ENCODE measurements around the gene SPTLC3.

Gene SPTLC3

DNA sequence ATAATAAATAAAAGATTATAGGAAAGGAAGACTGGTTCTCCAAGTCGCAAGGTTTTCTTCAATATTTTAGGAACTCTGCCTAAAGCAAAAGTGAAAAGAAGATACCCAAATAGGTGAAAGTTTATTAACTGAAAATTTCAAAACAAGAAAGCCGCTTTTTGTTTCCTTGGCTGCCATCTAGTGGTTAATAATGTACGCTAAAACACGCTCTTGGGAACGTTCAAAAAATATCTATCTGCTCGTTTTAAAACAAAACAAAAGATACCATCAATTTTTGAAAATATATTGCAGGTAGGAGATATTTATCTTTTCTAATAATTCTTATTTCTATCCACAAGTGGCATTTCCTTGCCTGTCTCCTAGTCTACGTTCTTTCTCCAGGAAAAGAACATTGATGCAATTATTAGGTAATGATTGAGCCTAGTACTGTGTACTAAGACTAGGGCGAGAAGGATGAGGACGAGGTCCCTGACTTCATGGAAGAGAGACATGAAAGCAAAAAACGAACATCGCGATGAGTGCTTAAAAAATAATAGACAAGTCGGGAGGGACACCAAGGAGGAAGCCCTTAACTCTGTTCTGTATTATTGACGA, 97.2 kb downstream of the SPTLC3 start:
- peak; percentile 56 for DNase-seq (ENCODE audit: low read depth)

DNA sequence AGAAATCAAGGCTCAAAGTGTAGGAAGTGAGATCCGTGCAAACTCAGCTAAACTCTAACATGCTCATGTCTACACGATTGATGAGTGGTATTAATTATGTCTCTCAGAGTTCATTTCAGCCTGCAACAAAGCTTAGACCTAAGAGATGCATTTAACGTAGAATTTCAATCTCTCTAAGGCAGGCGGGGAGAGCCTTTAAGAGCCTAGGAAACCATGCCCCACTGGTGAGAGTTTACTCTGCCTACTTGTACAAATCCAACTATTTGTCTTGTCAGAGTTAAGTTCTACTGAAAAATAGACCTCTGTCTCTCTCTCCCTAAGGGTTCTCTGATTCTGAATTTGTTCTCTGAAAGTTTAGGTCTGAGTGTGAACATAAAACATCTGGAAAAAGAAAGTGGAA, 100.9 kb downstream of the SPTLC3 start:
- no peak for DNase-seq (ENCODE audit: low read depth)
- TF ChIP-seq, protein P1, sequence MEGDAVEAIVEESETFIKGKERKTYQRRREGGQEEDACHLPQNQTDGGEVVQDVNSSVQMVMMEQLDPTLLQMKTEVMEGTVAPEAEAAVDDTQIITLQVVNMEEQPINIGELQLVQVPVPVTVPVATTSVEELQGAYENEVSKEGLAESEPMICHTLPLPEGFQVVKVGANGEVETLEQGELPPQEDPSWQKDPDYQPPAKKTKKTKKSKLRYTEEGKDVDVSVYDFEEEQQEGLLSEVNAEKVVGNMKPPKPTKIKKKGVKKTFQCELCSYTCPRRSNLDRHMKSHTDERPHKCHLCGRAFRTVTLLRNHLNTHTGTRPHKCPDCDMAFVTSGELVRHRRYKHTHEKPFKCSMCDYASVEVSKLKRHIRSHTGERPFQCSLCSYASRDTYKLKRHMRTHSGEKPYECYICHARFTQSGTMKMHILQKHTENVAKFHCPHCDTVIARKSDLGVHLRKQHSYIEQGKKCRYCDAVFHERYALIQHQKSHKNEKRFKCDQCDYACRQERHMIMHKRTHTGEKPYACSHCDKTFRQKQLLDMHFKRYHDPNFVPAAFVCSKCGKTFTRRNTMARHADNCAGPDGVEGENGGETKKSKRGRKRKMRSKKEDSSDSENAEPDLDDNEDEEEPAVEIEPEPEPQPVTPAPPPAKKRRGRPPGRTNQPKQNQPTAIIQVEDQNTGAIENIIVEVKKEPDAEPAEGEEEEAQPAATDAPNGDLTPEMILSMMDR (conservative IDR thresholded peaks at IDR 0.05; ENCODE audit: control insufficient read depth, insufficient read depth, low read depth, low read length): no peak
- no peak overlapping the region for H3K4me3 ChIP-seq (ENCODE audit: control insufficient read depth, low read depth, low read length)

More for the DNA sequence above, 97.2 kb downstream of the SPTLC3 start:
- H3K4me3 ChIP-seq (ENCODE audit: control insufficient read depth, low read depth, low read length): no peak overlapping the region
- TF ChIP-seq, protein P1 (conservative IDR thresholded peaks at IDR 0.05; ENCODE audit: control insufficient read depth, insufficient read depth, low read depth, low read length): peak; percentile 66

DNA sequence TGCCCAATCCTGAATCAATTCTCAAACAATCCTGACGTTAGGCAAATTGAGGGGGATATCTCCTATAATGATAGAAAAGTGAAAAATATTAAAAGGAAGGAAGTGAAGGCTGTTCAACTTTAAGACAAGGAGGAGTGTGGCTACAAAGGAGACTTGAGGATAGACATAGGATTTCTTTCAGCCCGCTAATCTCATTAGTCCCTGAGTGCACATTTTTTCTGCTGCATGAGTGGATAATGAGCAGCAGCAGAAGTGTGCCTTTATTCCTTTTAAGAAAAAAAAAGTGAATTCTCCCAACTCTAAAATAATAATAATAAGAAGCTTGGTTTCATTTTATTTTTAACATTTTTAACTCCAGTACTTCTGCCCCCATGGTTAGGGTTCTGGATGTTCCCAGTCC, 102.0 kb downstream of the SPTLC3 start:
- TF ChIP-seq, protein P1 (conservative IDR thresholded peaks at IDR 0.05; ENCODE audit: control insufficient read depth, insufficient read depth, low read depth, low read length): no peak
- H3K4me3 ChIP-seq (ENCODE audit: control insufficient read depth, low read depth, low read length): no peak overlapping the region
- DNase-seq (ENCODE audit: low read depth): no peak

DNA sequence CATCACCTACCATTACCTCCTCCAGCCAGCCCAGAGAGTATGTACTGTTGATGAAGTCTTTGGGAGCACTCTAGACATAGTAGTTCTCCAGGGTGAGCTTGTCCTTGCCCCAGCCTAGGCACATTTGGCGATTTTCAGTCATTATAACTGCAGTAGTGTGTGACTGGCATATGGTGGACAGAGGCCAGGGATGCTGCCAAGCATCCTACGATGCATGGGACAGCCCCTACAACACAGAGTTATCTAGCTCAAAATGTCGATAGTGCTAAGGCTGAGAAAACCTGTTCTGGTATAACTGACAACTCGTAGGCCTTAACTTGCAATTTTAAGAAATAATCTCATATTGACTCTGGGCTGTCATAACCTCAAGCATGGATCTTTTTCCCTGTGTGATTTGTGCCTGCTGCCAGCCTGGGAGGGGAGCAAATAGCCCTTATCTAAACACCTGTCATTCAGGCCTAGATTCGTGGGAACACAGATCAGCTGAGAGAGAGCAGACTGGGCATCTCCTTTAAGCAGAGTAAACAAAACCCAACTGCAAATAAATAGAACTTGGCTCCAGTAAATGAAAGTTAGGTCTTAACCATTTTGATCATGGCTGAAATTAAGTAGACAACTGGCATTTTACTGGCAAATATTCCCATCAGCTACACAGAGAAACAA, 102.6 kb downstream of the SPTLC3 start:
- no peak overlapping the region for H3K4me3 ChIP-seq (ENCODE audit: control insufficient read depth, low read depth, low read length)
- no peak for DNase-seq (ENCODE audit: low read depth)
- TF ChIP-seq, protein P1 (conservative IDR thresholded peaks at IDR 0.05; ENCODE audit: control insufficient read depth, insufficient read depth, low read depth, low read length): no peak

DNA sequence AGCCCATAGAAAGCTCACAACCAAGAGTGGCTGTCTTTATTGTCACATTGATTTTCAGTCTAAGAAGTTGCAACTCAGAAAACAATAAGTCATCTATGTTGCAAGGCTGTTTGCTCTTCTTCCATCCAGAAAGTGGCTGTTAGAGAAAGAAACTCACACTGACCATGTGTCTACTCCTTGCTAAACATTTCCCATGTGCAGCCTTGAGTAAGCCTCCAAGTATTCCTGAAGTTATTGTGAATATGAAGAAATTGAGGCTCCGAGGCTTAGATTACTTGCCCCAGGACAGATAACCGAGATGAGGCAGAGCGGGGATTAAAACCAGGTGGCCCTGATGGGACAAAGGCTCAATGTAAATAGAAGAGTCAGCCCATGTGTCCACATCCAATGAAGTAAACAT, 105.0 kb downstream of the SPTLC3 start:
- no peak for DNase-seq (ENCODE audit: low read depth)
- no peak overlapping the region for H3K4me3 ChIP-seq (ENCODE audit: control insufficient read depth, low read depth, low read length)
- TF ChIP-seq, protein P1 (conservative IDR thresholded peaks at IDR 0.05; ENCODE audit: control insufficient read depth, insufficient read depth, low read depth, low read length): no peak

DNA sequence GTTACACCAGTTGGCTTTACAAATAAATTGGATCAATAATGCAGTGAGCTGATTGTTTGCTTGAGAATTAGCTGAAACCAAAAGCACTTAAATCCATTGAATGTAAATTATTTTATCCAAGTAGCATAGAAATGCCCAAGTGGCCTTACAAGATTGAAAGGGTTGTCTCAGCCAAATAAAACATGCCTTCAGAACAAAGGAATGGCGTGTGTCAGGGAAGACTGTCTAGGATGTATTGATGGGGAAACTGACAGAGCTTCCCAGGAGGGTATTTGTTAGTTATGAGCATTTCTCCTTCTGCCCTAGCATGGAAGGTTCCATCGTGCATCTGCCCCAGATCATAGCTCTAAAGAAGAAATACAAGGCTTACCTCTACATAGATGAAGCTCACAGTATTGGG, 108.4 kb downstream of the SPTLC3 start:
- no peak overlapping the region for H3K4me3 ChIP-seq (ENCODE audit: control insufficient read depth, low read depth, low read length)
- no peak for DNase-seq (ENCODE audit: low read depth)
- TF ChIP-seq, protein P1 (conservative IDR thresholded peaks at IDR 0.05; ENCODE audit: control insufficient read depth, insufficient read depth, low read depth, low read length): no peak

Measured in fibroblast of mammary gland (primary cell).